ENCODE data around the gene PODXL2.
"Not testable (repeated sequence)": the region's sequence is repeated elsewhere in the genome, so short reads cannot be mapped to it uniquely, and the experiment has no call there.

The PODXL2 gene

DNA sequence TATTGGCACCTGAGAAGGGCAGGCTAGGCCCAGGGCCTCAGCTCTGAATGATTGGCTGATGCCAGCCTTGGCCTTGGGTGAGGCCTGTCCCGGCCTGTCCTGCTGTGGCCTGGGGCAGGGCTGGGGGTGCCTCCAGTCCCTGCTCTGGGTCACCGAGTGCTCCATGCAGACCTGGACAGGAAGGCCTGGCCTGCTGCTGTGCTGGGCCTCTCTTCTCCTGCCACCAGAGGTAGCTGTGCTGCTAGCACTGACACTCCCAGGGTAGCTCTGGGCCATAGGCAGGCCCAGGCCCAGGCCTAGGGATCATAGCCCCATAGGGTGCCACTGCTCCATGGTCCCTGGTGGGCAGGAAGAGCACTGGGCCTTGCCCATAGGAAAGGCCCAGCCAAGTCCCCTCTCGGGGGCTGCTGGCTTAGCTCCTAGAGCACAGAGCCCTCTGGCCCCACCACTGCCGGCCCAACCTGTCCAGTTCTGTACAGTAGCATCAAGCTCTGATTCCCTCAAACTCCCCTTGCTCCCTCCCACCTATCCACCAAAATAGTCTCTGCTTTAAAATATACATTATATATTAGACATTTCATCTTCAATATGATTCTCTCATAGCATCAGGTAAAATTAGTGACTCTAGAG is 62.0 kb downstream of the PODXL2 start:
- DNase-seq: no peak

DNA sequence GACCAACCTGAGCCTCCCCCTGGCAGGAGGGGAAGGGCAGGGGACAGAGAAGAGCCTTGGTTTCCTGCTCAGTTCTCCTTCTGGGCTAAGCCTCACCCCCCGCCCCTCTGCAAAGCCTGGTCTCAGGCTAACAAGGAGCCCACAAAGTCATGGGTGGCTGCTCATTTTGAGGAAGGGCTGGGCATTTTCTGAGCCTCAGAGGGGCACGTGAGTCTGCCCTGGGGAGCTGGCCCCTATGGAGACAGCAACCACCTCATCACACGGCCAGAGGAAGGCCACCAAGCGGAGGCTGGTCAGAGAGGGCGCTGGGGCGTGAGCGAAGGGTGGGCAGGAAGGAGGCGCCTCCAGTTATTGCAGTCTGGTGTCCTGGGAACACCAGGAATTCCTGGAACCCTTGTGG is 62.5 kb downstream of the PODXL2 start:
- DNase-seq: no peak

DNA sequence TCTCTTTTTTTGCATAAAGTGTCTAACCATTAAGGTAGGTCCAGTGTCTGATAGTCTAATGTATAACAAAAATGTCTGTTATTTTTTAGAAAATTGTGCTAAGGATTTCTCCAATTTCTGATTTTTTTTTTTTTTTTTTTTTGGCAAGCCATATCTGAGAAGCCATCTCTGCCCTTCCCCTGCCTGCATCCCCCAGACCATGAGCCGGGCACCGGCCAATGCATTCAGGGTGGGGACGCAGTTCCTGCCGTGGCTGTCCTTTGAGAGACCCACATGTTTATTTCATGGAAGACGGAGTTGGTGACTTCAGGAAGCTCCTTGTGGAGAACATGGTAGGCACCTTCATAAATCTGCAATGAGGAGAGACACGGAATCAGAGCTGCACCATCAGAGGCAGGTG is 63.0 kb downstream of the PODXL2 start:
- DNase-seq: no peak

DNA sequence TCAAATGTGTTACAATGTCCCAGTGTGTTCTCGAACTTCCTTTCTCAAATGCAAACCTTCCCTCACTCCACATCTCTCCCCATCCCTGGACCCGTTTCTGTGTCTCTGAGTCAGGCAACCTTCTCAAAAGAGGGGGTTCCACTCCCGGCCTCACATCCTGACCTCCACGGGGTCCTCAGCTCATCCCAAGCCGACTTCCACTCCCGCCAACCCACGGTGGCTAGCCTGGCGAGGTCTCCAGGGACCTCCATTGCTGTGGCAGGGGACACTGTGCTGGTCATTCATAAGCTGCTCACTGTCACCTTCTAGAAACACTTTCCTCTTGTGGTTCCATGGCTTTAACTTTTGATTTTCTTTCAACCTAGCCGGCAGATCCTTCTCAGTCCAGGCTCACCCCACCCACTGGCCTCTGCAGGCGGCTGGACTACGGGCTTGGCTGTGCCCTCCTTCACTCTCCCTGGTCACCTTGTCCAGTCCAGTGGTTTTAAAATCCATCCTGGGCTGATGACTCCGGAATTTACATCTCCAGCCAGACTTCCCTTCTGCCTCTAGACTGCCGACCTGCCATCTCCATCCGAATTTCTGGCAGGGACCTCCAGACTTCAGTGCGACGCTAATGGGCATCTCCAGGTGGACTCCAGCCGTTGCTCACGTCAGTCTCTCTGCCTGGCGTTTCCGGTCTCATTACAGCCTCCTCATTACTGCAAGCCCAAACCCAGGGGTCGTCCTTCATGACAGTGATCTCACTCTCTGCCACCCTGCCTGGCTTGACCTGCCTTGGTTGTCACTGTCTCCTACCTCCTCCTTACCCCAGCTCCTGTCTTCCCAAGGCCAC is 63.7 kb downstream of the PODXL2 start:
- DNase-seq: no peak

DNA sequence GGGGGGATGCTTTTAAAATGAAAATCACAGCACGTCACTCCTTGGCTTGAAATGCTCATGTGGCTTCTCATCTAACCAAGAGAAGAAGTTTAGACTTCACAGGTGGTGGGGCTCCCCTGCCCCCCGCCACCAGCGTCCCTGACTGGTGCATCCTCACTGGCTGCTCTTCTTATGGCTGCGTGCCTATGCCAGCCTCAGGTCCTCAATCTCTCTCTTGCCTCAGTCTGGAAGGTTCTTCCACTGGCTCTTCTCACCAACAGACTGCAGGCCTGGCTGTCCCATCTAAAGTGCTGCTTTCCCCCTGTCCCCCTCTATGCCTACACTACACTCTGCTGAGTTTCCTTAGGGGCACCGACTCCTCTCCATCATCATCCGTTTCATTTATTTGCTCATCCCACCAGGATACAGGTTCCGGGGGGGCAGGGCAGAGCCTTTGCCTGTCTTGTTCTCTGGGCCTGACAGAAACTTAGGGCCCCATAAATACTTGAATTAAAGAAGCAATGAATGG is 64.4 kb downstream of the PODXL2 start:
- DNase-seq: no peak

DNA sequence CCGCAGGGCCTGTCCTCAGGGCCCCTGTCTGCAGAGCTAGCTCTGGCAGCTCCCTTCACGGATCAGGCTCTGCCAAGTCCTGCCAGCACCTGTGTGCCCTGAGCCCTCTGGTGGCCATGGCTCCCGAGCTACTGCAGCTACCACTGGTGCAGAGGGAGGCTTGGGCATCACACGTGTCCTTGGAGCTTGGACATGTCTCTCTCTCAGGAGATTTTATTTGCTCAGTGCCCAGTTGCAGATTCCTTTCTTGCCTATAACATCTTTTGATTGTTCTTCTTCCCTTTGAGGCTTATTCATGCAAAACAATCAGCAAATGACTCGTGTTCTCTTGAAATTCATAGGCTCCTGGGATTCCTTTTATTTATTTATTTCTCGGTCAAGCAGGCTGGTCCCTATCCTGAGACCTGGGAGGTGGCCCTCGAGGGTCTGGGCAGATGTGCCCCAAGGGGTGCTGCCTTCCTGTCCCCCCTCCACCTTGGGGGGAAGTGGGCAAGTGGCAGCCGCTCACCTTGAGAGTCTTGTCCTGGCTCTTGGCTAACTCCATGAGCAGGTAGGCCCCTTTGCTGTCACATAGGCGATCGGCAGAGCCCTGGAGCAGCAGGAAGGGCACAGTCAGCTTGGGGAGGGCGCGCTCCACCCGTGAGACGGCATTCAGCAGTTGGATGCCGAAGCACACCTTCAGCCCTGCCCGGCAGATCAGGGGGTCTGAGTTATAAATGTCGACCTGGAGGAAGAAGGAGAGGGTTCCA is 65.7 kb downstream of the PODXL2 start:
- peak; percentile 20 for DNase-seq

DNA sequence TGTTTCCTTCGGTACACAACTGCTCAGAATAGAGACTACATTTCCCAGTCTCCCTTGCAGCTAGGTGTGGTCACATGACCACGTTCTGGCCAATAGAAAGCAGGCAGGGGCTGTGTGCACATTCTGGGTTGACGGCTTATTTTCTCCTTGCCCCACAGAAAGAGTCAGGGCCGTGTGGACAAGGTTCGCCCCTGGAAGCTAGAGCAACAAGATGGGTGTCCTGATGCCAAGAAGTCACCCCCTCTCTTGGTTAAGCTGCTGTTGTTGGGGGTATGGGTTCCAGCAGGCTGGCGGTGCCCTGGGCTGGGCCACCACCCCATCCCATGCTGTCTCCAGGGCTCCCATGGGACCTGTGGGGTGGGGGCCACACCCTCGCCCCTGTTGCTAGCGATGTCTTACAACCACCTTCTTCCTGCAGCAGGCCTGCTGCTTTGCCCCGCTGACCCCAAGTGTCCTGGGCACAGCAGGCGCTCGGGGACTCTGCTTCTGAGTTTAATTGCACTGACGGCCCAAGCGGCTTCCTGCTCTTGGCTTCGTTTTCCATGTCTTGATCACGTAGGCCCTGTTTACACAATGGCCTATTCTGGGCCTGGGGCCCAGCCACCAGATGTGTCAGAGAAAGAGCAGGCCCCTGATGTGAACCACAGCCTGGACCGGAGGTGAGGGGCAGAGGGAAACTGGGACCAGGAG is 68.7 kb downstream of the PODXL2 start:
- peak; percentile 18 for DNase-seq

DNA sequence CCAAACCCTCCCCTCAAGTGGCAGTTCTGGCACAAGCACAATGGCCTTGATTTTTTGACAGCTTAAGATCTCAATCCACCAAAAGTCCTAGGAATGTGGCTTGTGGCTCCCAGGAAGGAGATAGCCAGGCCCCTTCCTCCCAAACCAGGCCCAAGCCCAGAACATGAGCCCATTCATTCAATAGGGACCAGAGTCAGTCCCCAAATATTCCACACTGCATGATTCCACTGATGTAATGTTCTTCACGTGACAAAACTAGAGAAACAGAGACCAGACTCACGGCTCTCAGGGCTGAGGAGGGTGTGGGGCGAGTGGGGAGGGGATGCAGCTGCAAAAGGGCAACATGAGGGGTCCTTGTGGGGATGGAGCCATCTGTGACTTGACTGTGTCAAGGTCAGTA is 69.3 kb downstream of the PODXL2 start:
- no peak for DNase-seq

DNA sequence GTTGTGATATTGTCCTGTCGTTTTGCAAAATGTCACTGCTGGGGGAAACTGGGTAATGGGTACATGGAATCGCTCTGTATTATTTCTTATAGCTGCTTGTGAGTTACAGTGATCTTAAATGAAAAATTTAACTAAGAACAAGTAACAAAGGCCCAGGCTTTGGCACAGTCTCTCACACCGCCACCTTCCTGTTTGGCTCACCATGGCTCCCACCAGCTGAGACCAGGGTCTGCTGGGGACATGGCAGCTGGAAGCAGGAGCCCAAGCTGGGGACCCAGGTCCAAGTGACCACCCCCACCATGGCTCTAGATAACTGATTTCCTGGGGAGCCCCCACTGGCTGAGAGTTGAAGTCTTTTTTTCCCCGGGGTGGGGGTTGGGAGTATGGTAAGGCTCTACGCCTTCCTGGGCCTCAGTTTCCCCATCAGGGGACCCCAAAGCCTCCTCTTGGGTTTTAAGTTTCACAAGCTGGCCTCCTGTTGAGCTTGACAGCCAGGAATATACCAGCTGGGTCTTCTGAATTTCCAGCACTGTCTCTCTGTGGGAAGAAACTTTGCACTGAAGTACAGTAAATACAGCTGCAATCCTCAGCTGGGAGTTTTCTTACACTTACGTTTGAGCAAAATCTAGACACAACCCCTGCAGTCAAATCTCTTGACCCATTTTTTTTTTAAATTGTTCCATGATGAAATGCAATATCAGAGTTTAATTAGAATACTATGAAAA is 69.9 kb downstream of the PODXL2 start:
- no peak for DNase-seq

DNA sequence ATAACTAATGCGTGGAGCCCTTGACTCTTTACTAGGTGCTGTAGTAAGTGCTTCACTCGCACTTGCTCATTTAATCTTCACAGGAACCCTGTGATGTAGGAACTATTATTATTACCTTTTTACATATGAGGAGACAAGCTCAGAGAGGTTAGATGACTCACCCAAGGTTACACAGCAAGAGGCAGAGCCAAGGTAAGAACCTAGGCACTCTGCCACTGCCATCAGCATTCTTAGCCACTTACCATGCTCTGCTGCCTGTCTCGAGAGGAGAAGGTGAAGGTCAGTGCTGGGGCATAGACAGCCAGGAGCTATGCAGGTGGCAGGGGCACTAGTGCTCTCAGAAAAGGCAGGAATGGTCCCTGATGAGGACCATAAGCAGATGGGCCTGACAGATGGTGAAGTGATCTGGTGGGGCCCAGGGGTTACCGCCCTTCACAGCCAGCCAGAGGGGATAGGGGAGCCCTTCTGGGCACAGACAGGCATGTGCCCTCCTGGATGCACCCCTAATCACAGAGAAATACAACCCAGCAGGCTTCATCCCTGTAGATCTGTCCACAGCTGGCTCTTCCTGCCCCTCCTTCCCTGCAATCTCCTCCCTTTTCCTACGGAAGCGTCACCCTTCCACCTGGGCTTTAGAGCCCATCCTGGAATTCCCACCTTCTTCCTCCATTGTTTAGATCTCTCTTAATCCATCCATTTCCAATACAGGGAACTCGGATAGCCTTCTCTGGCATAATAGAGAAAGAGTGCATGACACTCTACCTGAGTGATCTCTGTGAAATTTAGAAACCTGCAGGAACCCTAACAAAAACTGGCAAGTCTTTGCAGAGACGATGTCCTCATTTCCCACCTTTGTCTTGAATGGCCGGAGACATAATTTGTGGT is 70.7 kb downstream of the PODXL2 start:
- no peak for DNase-seq

DNA sequence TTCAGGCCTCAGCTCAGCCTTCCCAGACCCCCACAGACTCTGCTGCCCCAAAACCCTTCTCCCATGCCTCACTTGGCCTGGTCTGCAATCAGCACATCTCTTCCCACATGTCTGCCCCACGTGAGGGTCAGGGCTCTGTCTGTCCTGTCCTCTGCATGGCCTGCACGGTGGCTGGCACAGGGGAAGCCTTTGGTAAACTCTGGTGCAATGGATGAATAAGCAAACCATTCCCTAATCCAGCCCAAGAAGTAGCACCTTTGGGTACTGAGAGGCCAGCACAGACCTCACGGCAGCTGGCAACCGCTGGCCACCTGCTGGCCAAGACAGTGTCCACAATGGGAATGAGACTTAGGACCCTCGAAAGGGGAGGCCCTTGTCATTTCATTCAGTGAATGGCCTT is 71.4 kb downstream of the PODXL2 start:
- no peak for DNase-seq

DNA sequence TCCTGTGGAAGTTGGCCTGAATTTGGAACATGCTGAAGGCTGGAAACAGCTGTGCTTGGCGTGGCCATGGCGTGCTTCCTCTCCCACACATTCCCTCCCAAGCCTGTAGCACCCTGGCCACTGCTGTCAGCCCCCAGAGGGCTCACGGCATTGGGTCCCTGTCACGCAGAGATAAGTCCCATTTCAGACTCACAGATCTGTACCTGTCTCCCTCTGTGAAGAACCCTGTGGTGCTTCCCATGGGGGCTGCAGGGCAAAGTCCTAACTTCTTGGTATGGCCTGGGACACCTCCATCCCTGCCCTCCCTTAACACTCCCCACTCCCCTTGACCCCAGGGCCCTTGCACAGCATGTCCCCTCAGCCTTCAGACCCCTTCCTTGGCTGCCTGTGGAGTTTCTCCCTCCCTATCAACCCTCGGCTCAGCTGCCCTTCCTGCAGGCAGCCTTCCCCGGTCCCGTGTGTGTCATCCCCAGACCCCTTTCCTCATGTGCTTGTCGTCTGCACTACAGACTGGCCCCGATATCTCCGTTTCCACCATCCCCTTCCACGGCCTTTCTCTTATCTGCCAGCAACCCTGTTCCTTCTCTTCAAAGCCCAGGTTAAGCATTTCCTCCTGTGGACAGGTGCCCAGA is 72.4 kb downstream of the PODXL2 start:
- no peak for DNase-seq

DNA sequence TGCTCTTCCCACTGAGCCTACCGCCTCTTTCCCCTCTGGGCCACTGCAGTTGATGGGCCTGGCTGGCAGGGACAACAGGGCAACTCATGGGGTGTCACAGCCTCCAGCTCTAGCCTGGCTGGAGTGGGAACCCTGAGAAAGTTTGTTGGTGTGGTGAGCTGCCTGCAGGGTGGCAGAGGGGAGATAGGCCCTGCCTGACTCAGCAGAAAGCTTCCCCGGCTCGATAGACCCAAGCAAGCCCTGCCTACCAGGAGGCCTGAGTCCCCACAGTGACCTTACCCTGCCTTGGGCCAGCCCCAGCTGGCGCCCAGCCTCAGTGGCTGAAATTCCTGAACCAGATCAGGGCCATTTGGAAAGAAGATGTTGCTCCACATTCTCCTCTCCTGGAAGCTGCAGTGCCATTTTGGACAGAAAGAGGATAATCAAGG is 73.2 kb downstream of the PODXL2 start:
- no peak for DNase-seq

DNA sequence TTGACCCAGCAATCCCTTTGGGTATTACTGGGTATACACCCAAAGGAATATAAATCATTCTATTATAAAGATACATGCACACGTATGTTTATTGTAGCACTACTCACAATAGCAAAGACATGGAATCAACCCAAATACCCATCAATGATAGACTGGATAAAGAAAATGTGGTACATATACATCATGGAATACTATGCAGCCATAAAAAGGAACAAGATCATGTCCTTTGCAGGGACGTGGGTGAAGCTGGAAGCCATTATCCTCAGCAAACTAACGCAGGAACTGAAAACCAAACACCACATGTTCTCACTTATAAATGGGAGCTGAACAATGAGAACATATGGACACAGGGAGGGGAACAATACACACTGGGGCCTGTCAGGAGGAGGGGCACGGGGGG is 75.9 kb downstream of the PODXL2 start:
- DNase-seq: not testable (repeated sequence)

DNA sequence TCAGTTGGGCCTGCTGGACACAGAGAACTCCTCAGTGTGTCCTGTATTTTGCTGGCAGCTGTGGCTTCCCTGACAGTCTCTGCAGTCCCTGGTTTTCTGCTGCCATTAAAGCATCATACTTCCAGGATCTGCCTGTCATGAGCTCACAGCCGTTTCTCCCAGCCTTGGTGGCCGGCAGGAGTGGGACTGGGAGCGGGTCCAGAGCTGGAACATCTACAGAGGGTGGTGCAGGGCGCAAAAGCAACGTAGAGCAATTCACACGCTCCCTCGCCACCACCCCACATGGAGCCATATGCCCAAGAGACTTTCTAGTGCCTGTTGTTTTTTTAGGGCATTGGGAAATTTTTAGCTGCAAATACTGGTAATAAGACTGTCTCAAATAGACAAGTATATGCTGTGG is 77.3 kb downstream of the PODXL2 start:
- no peak for DNase-seq

DNA sequence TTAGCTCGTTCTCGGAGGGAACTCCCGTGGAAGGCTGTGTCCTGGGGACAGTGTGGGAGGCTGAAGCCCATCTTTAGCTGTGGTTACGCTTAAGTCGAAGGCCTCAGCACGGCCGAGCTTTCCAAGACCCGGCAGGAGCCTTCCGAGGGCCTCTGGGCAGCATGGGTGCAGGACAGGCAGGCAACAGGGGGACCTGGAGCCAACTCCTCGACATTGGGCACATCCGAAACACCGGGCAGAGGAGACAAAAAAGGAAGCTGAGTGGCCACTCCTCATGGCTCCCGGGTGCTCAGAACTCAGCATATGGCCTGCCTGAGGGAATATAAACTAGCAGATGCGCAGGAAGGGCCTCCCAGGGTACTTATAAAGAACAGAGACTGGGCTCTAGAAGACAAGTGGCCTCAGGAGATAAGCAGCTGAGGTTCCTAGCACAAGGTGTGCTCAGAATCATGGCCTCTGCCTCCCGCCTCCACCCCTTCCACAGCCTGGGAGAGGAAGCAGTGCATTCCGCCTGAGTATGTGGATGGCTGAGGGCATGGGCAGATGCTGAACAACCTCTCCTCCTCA is 77.9 kb downstream of the PODXL2 start:
- DNase-seq: no peak

DNA sequence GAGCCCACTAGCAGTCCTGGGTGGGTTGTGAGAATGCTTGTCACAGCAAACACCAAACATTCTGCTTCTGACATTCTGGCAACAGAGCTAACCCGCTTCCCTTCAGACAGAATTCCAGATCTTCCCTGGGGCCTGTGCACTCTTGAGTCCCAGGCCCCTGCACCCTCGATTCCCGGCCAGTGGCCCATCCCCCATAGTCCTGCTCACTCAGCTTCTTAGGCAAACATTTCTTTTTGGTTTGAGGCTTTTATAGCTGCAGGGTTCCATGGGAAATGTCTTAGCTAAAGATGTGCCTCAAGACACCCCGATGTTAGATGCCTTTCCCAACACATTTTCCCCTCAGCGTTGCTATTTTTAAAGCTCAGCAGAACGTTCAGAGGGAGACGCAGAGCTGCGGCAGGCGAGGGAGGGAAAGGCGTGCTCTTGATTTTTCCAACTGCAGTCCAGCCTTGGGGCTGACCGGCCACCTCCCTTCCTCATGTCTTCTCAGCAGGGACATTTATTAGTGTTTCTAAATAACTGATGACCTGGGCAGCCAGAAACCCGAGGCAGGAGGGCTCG is 78.9 kb downstream of the PODXL2 start:
- DNase-seq: no peak

DNA sequence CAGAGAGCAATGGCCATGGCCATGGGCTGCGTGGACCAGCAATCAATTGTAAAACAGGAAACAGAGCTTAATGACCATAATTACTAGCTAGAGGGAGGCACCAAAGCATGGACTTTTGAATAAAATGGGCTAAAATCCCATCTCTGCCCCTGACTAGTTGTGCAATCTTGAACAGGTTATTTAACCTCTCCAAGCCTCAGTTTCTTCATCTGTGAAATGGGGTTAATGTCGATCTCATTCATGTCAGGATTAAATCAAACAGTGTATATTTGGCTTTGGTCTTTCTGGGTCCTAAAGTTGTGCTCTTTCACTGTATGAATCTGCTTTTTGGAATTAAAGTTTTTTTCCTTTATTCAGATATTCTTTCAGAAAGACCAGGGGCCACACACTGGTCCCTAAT is 79.9 kb downstream of the PODXL2 start:
- DNase-seq: no peak

DNA sequence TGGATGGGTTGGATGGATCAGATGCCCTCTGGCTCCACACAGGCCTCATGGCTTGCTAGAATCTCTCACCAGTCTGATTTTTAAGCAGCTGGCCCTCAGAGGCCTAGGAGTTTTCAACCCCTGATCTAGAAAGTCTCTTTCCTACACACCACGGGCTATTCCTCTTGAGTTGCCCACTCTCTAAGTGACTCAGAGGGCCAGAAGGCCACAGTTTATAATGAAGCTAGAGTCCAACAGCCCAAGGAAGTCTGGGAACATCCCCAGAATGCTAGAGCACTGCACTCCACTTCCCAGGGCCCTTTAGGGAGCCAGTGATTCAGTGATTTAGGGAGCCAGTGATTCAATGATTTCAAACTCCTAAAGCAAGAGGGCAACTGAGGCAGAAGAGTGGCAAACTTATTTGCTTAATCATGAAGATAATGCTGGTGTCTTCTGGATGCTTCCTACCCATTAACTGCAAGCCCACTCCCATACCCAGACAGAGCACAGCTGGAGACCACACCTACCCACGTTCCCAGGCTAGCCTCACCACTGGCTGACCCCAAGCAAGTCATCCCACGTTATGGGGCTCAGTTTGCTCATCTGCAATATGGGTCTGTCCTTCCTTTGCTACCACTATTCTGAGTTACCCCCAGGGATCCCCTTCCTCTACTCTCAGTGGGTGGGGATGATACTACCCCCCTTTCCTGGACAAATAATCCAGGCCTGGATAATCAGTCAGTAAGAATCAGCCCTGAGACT is 80.5 kb downstream of the PODXL2 start:
- no peak for DNase-seq
